Activated naive CD4-positive, alpha-beta T cell treated with anti-CD3 and anti-CD28 coated beads, Interleukin-2, amount 10 ng/mL, durations not matched to agents 7 days and 5 days (primary cell): ENCODE results near the gene PAM16.

Source experiments
- CTCF ChIA-PET: fragments of 350-600 bp; sonication (Branson Sonifier 250); formaldehyde crosslinking; loops from one replicate; lab custom pipeline; 2021; ENCODE audit warnings: antibody characterized with exemption; lab: Charles Lee
- DNase-seq: peaks from one replicate; pipeline ENCODE4 v3.0.0-alpha.2; 2020
- H3K27ac Mint-ChIP-seq: one replicate; pipeline ENCODE4 v1.8.0; 2021; ENCODE audit warnings: mild to moderate bottlenecking, moderate library complexity, mixed read lengths
- H3K27me3 Mint-ChIP-seq: one replicate; pipeline ENCODE4 v1.8.0; 2021; ENCODE audit warnings: mild to moderate bottlenecking, mixed read lengths
- H3K36me3 Mint-ChIP-seq: one replicate; pipeline ENCODE4 v1.8.0; 2021; ENCODE audit warnings: mixed read lengths
- H3K4me1 Mint-ChIP-seq: one replicate; pipeline ENCODE4 v1.8.0; 2021; ENCODE audit warnings: mixed read lengths
- H3K4me3 Mint-ChIP-seq: one replicate; pipeline ENCODE4 v1.8.0; 2021; ENCODE audit warnings: mild to moderate bottlenecking, moderate library complexity, mixed read lengths
- H3K9me3 Mint-ChIP-seq: one replicate; pipeline ENCODE4 v1.8.0; 2021; ENCODE audit warnings: mixed read lengths

Gene PAM16

DNA sequence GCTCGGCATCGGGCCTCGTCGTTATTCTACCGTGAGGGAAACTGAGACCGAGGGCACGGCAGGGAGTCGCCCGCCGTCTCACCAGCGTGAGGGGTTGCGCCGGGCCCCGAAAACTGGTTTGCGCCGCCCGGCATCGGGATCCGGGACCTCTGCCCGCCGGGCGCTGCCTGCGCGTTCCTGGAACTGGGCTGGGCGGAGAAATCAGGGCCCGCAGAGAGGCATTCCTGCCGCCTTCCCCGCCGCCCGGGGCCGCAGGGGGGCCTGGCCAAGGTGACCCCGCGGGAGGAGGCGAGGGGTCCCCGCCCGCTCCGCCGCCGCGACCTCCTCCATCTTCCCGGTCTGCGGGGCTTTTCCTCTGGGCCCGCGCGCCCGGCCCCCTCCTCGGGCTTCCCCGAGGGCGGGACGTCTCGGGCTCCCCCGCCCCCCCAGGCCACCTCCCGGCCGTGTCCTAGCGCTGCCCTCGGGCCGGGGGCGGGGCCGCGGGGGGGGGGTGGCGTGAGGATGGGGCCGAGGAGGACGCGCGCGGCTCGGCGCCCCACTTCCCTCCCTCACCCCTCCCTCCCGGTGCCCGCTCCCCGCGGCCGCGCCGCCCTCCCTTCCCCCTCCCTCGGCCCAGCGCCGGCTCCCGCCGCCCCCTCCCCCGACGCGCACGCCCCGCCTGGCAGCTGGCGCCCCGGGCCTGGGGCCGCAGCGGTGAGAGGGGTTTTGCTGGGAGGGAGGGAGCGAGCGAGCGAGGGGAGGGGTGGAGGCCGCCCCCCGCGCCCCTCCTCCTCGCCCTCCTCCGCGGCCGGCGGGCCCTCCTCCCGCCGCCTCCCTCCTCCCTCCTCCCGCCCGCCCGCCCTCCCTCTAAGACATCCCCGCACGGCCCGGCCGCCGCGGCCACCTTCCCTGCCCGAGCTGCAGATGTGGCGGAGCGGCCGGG lies 35.7 kb downstream of the PAM16 start, which contains the start of gene GLIS2:
Gene GLIS2, plus strand, starts transcription at position 882 of the 922 bp plus-strand sequence. CDS start 16,214 bp downstream, outside the sequence.
- no peaks in the 10 kb centered on the region for H3K36me3 Mint-ChIP-seq
- H3K9me3 Mint-ChIP-seq = no peaks in the 10 kb centered on the region
- CTCF ChIA-PET = interaction anchor here (0.8 kb wide), 1 partner anchor 13 kb away, joined by 4 read pairs; no protein-coding TSS in a partner anchor
- H3K4me1 Mint-ChIP-seq = peaks cover 18% of the 10 kb centered on the region
- H3K27ac Mint-ChIP-seq = no peak within 1 kb of the TSS
- H3K27me3 Mint-ChIP-seq = peaks cover 92% of the 10 kb centered on the region
- peak within 1 kb of the TSS; percentile 80 for H3K4me3 Mint-ChIP-seq
- DNase-seq = peak; percentile 55

- CTCF ChIA-PET = no interaction called here
- H3K36me3 Mint-ChIP-seq = no peaks in the 10 kb centered on the region
- peak overlapping the region; percentile 80 for H3K4me3 Mint-ChIP-seq
- H3K27me3 Mint-ChIP-seq = peaks cover 92% of the 10 kb centered on the region
- DNase-seq = peak; percentile 41
- H3K27ac Mint-ChIP-seq = no peak overlapping the region
- H3K9me3 Mint-ChIP-seq = no peaks in the 10 kb centered on the region
- H3K4me1 Mint-ChIP-seq = peaks cover 18% of the 10 kb centered on the region
Measured at GRCh38 chr16:4314532-4315185, 36.5 kb downstream of the PAM16 start.

GRCh38 chr16:4313563-4314531 lies 37.3 kb downstream of the PAM16 start:
- Mint-ChIP-seq H3K27ac (no peak overlapping the region), H3K27me3 (peaks cover 86% of the 10 kb centered on the region), H3K9me3 (no peaks in the 10 kb centered on the region), H3K4me1 (peaks cover 15% of the 10 kb centered on the region), H3K4me3 (peak overlapping the region; percentile 5), H3K36me3 (no peaks in the 10 kb centered on the region)
- no peak for DNase-seq
- CTCF ChIA-PET = no interaction called here

- Mint-ChIP-seq H3K36me3 (peaks cover 14% of the 10 kb centered on the region), H3K27ac (no peak overlapping the region), H3K9me3 (no peaks in the 10 kb centered on the region), H3K27me3 (peaks cover 52% of the 10 kb centered on the region), H3K4me3 (no peak overlapping the region), H3K4me1 (peaks cover 38% of the 10 kb centered on the region)
- CTCF ChIA-PET = interaction anchor here (0.6 to 5.7 kb wide), 8 partner anchors 9 to 54 kb away, joined by 3 to 49 read pairs (median 4); no protein-coding TSS in a partner anchor
- DNase-seq = peak; percentile 73
Measured at GRCh38 chr16:4309833-4310266, 41.3 kb downstream of the PAM16 start.

- no peak for DNase-seq
- Mint-ChIP-seq H3K27me3 (peaks cover 46% of the 10 kb centered on the region), H3K4me1 (peaks cover 35% of the 10 kb centered on the region), H3K27ac (peak overlapping the region; percentile 28), H3K4me3 (peak overlapping the region; percentile 23), H3K9me3 (no peaks in the 10 kb centered on the region), H3K36me3 (peaks cover 14% of the 10 kb centered on the region)
- CTCF ChIA-PET = interaction anchor here (0.6 to 5.7 kb wide), 6 partner anchors 9 to 34 kb away, joined by 3 to 49 read pairs (median 4); no protein-coding TSS in a partner anchor
Measured at GRCh38 chr16:4309102-4309832, 41.9 kb downstream of the PAM16 start.

GRCh38 chr16:4307215-4308037 lies 43.7 kb downstream of the PAM16 start:
- CTCF ChIA-PET = interaction anchor here (0.7 to 5.7 kb wide), 4 partner anchors 19 to 54 kb away, joined by 4 to 49 read pairs (median 10); no protein-coding TSS in a partner anchor
- Mint-ChIP-seq H3K4me1 (peaks cover 38% of the 10 kb centered on the region), H3K36me3 (peaks cover 16% of the 10 kb centered on the region), H3K4me3 (peak overlapping the region; percentile 91), H3K9me3 (no peaks in the 10 kb centered on the region), H3K27ac (peak overlapping the region; percentile 95), H3K27me3 (peaks cover 28% of the 10 kb centered on the region)
- DNase-seq = peak; percentile 97

DNA sequence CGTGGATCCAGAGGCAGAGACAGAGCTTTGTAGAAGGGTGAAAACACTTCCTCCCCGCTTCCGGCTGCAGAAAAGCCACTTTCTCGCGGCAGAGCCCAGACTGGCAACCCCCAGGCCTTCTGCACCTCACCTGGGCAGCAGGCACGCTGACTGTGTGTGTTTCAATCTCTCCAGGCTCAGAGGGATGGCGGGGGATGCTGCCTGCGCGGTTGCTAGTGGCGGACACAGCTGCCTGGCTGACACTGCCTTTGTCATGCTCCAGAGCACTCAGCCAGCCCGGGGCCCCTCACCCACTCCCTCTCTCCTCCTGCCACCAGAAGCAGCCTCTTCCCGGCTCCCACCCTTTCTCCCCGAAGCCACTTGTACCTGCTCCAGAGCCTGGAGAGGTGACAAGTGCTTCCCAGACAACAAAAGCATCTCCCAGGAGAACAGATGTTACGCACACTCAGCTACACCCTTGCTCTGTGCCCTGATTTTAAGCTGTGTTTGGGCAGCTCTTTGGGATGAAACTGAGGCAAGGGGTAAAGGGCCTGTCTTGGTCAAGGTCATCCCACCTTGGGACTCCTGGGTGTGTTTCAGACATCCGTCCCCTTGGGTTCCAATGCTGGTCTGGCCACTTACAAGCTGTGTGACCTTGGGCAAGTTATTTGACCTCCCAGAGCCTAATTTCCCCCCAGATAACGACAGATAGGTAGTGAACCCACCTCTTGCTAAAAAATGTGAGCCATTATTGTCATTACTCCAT lies 44.5 kb downstream of the PAM16 start:
- Mint-ChIP-seq H3K4me3 (peak overlapping the region; percentile 91), H3K9me3 (no peaks in the 10 kb centered on the region), H3K4me1 (peaks cover 38% of the 10 kb centered on the region), H3K27ac (peak overlapping the region; percentile 95), H3K36me3 (peaks cover 20% of the 10 kb centered on the region), H3K27me3 (peaks cover 20% of the 10 kb centered on the region)
- CTCF ChIA-PET = interaction anchor here (0.5 to 2.8 kb wide), 7 partner anchors 14 to 165 kb away, joined by 3 to 11 read pairs (median 3); no protein-coding TSS in a partner anchor
- peak; percentile 72 for DNase-seq

DNA sequence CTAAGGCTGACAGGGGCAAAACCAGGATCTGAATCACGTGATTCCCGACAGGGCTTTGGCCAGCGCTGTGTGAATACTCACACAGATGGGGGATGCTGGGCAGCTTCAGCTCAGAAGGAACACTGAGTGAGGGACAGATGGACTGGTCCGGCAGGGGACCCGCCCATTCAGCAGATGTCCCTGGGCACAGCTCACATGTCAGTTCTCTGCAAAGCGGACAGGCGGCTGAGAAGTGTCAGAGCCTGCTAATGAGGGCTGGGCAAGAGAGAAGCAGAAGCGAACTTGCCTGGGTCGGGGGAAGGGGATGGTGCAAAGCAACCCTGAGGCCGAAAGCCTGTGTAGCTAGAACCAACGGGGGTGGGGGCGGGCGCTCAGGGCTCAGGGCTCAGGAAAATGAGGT lies 47.1 kb downstream of the PAM16 start:
- Mint-ChIP-seq H3K4me1 (peaks cover 38% of the 10 kb centered on the region), H3K27me3 (no peaks in the 10 kb centered on the region), H3K36me3 (peaks cover 24% of the 10 kb centered on the region), H3K9me3 (no peaks in the 10 kb centered on the region), H3K4me3 (no peak overlapping the region), H3K27ac (peak overlapping the region; percentile 24)
- CTCF ChIA-PET = interaction anchor here (0.7 kb wide), 1 partner anchor 23 kb away, joined by 3 read pairs; no protein-coding TSS in a partner anchor
- no peak for DNase-seq

- Mint-ChIP-seq H3K9me3 (no peaks in the 10 kb centered on the region), H3K27ac (no peak overlapping the region)
Measured at GRCh38 chr16:4301968-4302367, 49.2 kb downstream of the PAM16 start.

DNA sequence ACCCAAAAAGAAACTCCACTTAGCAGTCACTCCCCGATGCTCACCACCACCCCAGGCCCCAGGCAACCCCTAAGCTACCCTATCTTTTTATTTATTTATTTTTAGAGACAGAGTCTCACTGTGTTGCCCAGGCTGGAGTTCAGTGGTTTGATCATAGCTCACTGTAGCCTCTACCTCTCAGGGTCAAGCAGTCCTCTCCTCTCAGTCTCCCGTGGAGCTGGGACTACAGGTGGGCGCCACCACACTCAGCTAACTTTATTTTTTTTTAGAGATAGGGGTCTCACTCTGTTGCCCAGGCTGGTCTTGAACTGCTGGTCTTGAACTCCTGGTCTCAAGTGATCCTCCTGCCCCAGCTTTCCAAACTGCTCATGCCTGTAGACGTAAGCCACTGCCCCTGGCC lies 49.9 kb downstream of the PAM16 start:
- no peaks in the 10 kb centered on the region for H3K9me3 Mint-ChIP-seq
- H3K4me1 Mint-ChIP-seq = peaks cover 23% of the 10 kb centered on the region
- H3K27me3 Mint-ChIP-seq = no peaks in the 10 kb centered on the region
- H3K4me3 Mint-ChIP-seq = no peak overlapping the region
- peaks cover 16% of the 10 kb centered on the region for H3K36me3 Mint-ChIP-seq
- no peak for DNase-seq
- CTCF ChIA-PET = interaction anchor here (0.7 to 1.0 kb wide), 2 partner anchors 10 to 28 kb away, joined by 3 to 4 read pairs; partner anchors contain the start of gene TFAP4
- H3K27ac Mint-ChIP-seq = no peak overlapping the region

More at GRCh38 chr16:4301968-4302367, 49.2 kb downstream of the PAM16 start:
- Mint-ChIP-seq H3K4me3 (no peak overlapping the region), H3K36me3 (peaks cover 20% of the 10 kb centered on the region), H3K27me3 (no peaks in the 10 kb centered on the region), H3K4me1 (peaks cover 31% of the 10 kb centered on the region)
- DNase-seq = no peak
- CTCF ChIA-PET = interaction anchor here (0.7 to 1.1 kb wide), 2 partner anchors 18 to 40 kb away, joined by 3 to 4 read pairs; no protein-coding TSS in a partner anchor

- CTCF ChIA-PET = interaction anchor here (0.7 to 2.6 kb wide), 4 partner anchors 10 to 31 kb away, joined by 3 to 8 read pairs (median 3); no protein-coding TSS in a partner anchor
- H3K4me3 Mint-ChIP-seq = no peak overlapping the region
- H3K9me3 Mint-ChIP-seq = no peaks in the 10 kb centered on the region
- H3K4me1 Mint-ChIP-seq = peaks cover 8% of the 10 kb centered on the region
- DNase-seq = no peak
- peaks cover 14% of the 10 kb centered on the region for H3K27me3 Mint-ChIP-seq
- peaks cover 8% of the 10 kb centered on the region for H3K36me3 Mint-ChIP-seq
- H3K27ac Mint-ChIP-seq = no peak overlapping the region
Measured at GRCh38 chr16:4298761-4299522, 52.2 kb downstream of the PAM16 start.
